ENCODE measurements around the gene TEKT3.

- TF ChIP-seq TEAD2 (tag; IDR thresholded peaks at IDR 0.05) = no peak
- TF ChIP-seq CHD4 (IDR thresholded peaks at IDR 0.05; ENCODE audit: insufficient read depth, insufficient replicate concordance, low read depth, low read length, poor library complexity, severe bottlenecking) = no peak
- TF ChIP-seq, protein P1, sequence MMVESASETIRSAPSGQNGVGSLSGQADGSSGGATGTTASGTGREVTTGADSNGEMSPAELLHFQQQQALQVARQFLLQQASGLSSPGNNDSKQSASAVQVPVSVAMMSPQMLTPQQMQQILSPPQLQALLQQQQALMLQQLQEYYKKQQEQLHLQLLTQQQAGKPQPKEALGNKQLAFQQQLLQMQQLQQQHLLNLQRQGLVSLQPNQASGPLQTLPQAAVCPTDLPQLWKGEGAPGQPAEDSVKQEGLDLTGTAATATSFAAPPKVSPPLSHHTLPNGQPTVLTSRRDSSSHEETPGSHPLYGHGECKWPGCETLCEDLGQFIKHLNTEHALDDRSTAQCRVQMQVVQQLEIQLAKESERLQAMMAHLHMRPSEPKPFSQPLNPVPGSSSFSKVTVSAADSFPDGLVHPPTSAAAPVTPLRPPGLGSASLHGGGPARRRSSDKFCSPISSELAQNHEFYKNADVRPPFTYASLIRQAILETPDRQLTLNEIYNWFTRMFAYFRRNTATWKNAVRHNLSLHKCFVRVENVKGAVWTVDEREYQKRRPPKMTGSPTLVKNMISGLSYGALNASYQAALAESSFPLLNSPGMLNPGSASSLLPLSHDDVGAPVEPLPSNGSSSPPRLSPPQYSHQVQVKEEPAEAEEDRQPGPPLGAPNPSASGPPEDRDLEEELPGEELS (CRISPR knock-in tag; IDR thresholded peaks at IDR 0.05; ENCODE audit: borderline replicate concordance) = no peak
These were observed 50.8 kb downstream of the TEKT3 start for GRCh38 chr17:15290605-15291004.

Data from K562 (cell line).